ENCODE measurements around the gene HSD17B8. TPM values are rescaled to one million over a fixed set of nuclear protein-coding genes. Genes with fewer than 3 reads are reported as not detected.

The HSD17B8 gene
- total RNA-seq, 1 experiment from 2014 or later: 5.6 TPM

- DNase-seq (ENCODE audit: low spot score): no peak
These were observed 37.5 kb downstream of the HSD17B8 start for GRCh38 chr6:33241968-33242367.

- no peak for DNase-seq (ENCODE audit: low spot score)
These were observed 39.0 kb downstream of the HSD17B8 start for GRCh38 chr6:33243476-33243875.

GRCh38 chr6:33247977-33248642, 43.7 kb downstream of the HSD17B8 start:
- DNase-seq (ENCODE audit: low spot score): peak; percentile 82

GRCh38 chr6:33248643-33248931, 44.1 kb downstream of the HSD17B8 start:
- DNase-seq (ENCODE audit: low spot score): peak; percentile 46

GRCh38 chr6:33248932-33249731, 44.7 kb downstream of the HSD17B8 start:
- DNase-seq (ENCODE audit: low spot score): peak; percentile 99

- DNase-seq (ENCODE audit: low spot score): peak; percentile 32
These were observed 45.5 kb downstream of the HSD17B8 start for GRCh38 chr6:33249732-33250630.

GRCh38 chr6:33250731-33251130, 46.3 kb downstream of the HSD17B8 start:
- DNase-seq (ENCODE audit: low spot score): no peak

- no peak for DNase-seq (ENCODE audit: low spot score)
These were observed 47.0 kb downstream of the HSD17B8 start for GRCh38 chr6:33251395-33252012.

GRCh38 chr6:33252759-33253158, 48.3 kb downstream of the HSD17B8 start:
- DNase-seq (ENCODE audit: low spot score): no peak

- DNase-seq (ENCODE audit: low spot score): no peak
These were observed 50.1 kb downstream of the HSD17B8 start for GRCh38 chr6:33254591-33254990.

Other genes starting within 250 kb of the HSD17B8 start
- 52.2 and 57.6 TPM in 2 replicates for gene BRD2, start 236.1 kb upstream of the HSD17B8 start, total RNA-seq (2014; rRNA removed; shearing (Covaris generic))
- gene HLA-DOA, start 195.1 kb upstream of the HSD17B8 start, total RNA-seq (2014; rRNA removed; shearing (Covaris generic)): 0.14 TPM in 1 of 2 replicates, not detected in the other
- gene HLA-DPA1, start 131.0 kb upstream of the HSD17B8 start, total RNA-seq (2014; rRNA removed; shearing (Covaris generic)): 5.2 and 5.4 TPM in 2 replicates
- gene HLA-DPB1, start 128.7 kb upstream of the HSD17B8 start, total RNA-seq (2014; rRNA removed; shearing (Covaris generic)): 25.4 and 47.3 TPM in 2 replicates
- gene COL11A2, start 12.2 kb upstream of the HSD17B8 start, total RNA-seq (2014; rRNA removed; shearing (Covaris generic)): 0.10 and 0.39 TPM in 2 replicates
- gene RXRB, start 4.0 kb upstream of the HSD17B8 start, total RNA-seq (2014; rRNA removed; shearing (Covaris generic)): 7.8 and 8.3 TPM in 2 replicates
- 64.8 and 69.5 TPM in 2 replicates for gene SLC39A7, start 3.8 kb upstream of the HSD17B8 start, total RNA-seq (2014; rRNA removed; shearing (Covaris generic))
- 26.9 and 29.3 TPM in 2 replicates for gene RING1, start 3.8 kb downstream of the HSD17B8 start, total RNA-seq (2014; rRNA removed; shearing (Covaris generic))
- 16.9 and 38.9 TPM in 2 replicates for gene VPS52, start 67.2 kb downstream of the HSD17B8 start, total RNA-seq (2014; rRNA removed; shearing (Covaris generic))
- gene RPS18, start 67.4 kb downstream of the HSD17B8 start, total RNA-seq (2014; rRNA removed; shearing (Covaris generic)): 2,534 and 2,796 TPM in 2 replicates
- not detected in 2 replicates for gene B3GALT4, start 72.5 kb downstream of the HSD17B8 start, total RNA-seq (2014; rRNA removed; shearing (Covaris generic))
- gene WDR46, start 84.6 kb downstream of the HSD17B8 start, total RNA-seq (2014; rRNA removed; shearing (Covaris generic)): 89.0 and 99.5 TPM in 2 replicates
- 85.0 and 105 TPM in 2 replicates for gene PFDN6, start 84.9 kb downstream of the HSD17B8 start, total RNA-seq (2014; rRNA removed; shearing (Covaris generic))
- 14.7 and 17.5 TPM in 2 replicates for gene RGL2, start 94.3 kb downstream of the HSD17B8 start, total RNA-seq (2014; rRNA removed; shearing (Covaris generic))
- 56.5 and 69.8 TPM in 2 replicates for gene TAPBP, start 109.4 kb downstream of the HSD17B8 start, total RNA-seq (2014; rRNA removed; shearing (Covaris generic))
- 7.9 and 11.3 TPM in 2 replicates for gene ZBTB22, start 113.1 kb downstream of the HSD17B8 start, total RNA-seq (2014; rRNA removed; shearing (Covaris generic))
- 45.4 and 73.9 TPM in 2 replicates for gene DAXX, start 118.3 kb downstream of the HSD17B8 start, total RNA-seq (2014; rRNA removed; shearing (Covaris generic))
- 52.4 and 67.2 TPM in 2 replicates for gene KIFC1, start 187.2 kb downstream of the HSD17B8 start, total RNA-seq (2014; rRNA removed; shearing (Covaris generic))
- 20.4 and 20.5 TPM in 2 replicates for gene PHF1, start 206.4 kb downstream of the HSD17B8 start, total RNA-seq (2014; rRNA removed; shearing (Covaris generic))
- gene CUTA, start 213.5 kb downstream of the HSD17B8 start, total RNA-seq (2014; rRNA removed; shearing (Covaris generic)): 183 and 222 TPM in 2 replicates
- gene SYNGAP1, start 215.4 kb downstream of the HSD17B8 start, total RNA-seq (2014; rRNA removed; shearing (Covaris generic)): 0.37 and 0.75 TPM in 2 replicates
- gene ZBTB9, start 249.9 kb downstream of the HSD17B8 start, total RNA-seq (2014; rRNA removed; shearing (Covaris generic)): 5.6 and 7.6 TPM in 2 replicates

All from H4 (cell line).